ENCODE data around the gene SHROOM3.

The SHROOM3 gene

DNA sequence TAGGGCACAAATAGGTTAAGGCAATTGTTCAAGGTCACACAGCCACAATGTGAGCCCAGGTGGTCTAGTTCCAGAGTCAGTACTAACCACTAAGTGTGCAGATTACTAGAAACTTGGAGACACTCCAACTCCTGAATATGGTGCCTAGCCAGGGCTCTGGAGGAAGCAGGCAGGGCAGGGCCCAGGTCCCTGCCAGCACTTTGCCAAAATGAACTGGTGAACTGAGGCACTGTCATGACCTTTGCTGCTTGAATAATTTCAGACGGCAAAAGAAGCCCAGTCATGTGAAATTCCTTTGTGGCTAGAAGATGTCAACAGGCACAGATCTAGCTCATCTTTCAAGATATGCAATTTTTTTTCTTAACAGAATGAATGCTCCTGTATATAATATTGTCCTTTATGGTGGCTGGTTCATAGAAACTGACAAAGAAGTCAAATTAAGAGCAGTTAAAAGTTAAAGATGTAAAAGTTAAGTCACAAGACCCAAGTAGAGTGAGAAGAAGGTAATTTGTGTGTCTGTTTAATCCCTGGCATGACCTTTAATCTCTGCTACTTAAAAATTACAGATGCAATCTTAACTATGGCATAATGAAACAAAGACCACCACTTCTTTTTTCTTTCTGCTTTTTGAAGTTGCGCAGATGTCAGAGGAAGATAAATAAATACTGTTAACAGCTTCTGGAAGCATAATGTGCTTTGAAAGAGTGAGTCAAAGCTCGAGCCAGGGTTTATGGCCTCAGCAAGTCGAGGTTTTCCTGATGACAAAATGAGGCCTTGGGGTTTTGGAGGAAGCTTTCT, 54.1 kb downstream of the SHROOM3 start:
- TF ChIP-seq, protein P1, sequence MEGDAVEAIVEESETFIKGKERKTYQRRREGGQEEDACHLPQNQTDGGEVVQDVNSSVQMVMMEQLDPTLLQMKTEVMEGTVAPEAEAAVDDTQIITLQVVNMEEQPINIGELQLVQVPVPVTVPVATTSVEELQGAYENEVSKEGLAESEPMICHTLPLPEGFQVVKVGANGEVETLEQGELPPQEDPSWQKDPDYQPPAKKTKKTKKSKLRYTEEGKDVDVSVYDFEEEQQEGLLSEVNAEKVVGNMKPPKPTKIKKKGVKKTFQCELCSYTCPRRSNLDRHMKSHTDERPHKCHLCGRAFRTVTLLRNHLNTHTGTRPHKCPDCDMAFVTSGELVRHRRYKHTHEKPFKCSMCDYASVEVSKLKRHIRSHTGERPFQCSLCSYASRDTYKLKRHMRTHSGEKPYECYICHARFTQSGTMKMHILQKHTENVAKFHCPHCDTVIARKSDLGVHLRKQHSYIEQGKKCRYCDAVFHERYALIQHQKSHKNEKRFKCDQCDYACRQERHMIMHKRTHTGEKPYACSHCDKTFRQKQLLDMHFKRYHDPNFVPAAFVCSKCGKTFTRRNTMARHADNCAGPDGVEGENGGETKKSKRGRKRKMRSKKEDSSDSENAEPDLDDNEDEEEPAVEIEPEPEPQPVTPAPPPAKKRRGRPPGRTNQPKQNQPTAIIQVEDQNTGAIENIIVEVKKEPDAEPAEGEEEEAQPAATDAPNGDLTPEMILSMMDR (conservative IDR thresholded peaks at IDR 0.05; ENCODE audit: control insufficient read depth, insufficient read depth, low read depth, low read length) = no peak
- H3K4me3 ChIP-seq (ENCODE audit: control insufficient read depth, low read depth, low read length) = no peak overlapping the region
- DNase-seq (ENCODE audit: low read depth) = no peak

DNA sequence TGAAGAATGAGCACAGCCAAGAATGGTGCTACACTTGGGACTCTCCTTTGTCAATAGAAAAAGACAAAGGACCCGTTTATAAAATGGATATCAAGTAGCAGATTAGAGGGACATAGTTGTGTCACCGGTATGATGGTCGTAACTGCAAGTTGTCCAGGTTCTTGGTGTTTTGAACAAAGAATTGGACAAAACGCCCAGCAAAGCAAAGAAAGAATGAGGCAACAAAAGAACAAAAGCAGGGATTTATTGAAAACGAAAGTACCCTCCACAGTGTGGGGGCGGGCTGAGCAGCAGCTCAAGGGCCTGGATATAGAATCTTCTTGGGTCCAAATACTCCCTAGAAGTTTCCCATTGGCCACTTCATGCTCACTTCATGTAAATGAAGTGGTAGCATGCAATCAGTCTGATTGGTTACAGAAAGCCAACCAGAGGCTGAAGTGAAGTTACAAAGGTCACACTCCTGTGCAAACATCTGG, 54.7 kb downstream of the SHROOM3 start:
- TF ChIP-seq, protein P1 (conservative IDR thresholded peaks at IDR 0.05; ENCODE audit: control insufficient read depth, insufficient read depth, low read depth, low read length) = no peak
- H3K4me3 ChIP-seq (ENCODE audit: control insufficient read depth, low read depth, low read length) = no peak overlapping the region
- DNase-seq (ENCODE audit: low read depth) = no peak

DNA sequence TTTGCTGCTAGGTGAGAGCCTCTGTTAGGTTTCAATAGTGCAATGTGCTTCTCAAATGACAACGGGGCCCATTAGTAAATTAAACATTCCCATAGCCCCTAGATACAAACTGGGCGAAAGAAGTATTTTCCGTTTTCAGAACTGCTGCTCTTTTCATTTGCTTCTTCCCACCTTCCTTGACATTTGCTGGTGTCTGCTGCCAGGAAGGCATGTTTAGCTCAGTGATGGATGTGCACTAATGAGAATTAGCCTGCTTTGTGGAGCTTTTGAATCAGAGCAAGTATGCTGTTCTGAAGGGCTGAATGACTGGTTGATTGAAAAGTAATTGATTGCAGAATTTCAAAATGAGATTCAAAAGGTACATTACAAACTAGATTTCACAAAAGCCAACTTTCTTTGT, 57.0 kb downstream of the SHROOM3 start:
- TF ChIP-seq, protein P1 (conservative IDR thresholded peaks at IDR 0.05; ENCODE audit: control insufficient read depth, insufficient read depth, low read depth, low read length) = no peak
- no peak overlapping the region for H3K4me3 ChIP-seq (ENCODE audit: control insufficient read depth, low read depth, low read length)
- DNase-seq (ENCODE audit: low read depth) = no peak

DNA sequence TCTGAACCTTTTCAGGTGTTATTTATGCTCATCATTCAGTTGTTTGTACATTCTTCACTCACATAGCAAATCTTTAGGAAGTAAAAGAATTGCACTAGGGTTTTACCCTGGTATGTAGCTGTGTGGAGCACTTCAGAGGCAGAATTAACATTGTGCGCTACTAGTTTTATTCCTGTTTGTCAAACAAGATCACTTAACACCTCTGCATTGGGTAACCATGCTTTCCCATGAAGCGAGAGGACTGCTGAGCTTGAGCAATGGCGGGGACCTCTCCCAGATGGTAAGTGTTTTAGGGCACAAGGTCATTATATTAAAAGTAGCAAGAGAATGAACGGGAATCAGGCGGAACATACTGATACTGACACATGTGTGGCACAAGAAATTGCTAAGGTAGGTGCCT, 59.2 kb downstream of the SHROOM3 start:
- DNase-seq (ENCODE audit: low read depth) = no peak
- TF ChIP-seq, protein P1 (conservative IDR thresholded peaks at IDR 0.05; ENCODE audit: control insufficient read depth, insufficient read depth, low read depth, low read length) = no peak
- no peak overlapping the region for H3K4me3 ChIP-seq (ENCODE audit: control insufficient read depth, low read depth, low read length)

DNA sequence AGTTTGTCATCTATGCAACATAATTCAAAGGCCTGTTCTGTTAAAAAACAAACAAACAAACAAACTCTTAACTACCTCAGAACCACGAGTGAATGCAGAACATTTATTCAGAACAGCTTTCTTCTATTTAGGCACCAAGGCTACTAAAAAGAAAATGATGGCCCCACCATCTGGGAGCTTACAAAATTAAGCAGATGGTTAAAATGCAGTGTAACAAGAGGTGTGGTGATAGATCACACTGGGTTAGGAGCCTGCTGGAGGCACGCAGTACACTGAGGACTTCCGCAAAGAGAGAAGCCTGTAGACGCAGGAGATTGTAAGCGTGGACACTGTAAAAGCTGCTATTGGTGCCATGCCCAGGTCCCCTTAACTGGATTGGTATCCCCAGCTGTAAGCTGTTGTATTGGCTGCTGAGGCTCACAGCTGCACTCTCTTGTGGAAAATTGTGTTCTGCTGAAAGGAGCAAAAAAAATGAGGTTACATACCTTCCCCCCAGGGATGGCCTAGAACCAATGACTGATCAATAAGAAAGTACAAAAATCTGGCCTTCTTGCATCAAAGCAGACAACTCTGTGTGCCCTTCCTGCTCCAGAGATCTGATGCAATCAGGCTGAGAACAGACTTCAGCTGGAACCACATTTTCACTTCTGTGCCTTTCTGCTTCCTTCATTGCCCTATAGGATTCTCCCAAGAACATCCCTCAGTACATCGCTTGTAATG, 60.0 kb downstream of the SHROOM3 start:
- no peak for DNase-seq (ENCODE audit: low read depth)
- TF ChIP-seq, protein P1 (conservative IDR thresholded peaks at IDR 0.05; ENCODE audit: control insufficient read depth, insufficient read depth, low read depth, low read length) = no peak

DNA sequence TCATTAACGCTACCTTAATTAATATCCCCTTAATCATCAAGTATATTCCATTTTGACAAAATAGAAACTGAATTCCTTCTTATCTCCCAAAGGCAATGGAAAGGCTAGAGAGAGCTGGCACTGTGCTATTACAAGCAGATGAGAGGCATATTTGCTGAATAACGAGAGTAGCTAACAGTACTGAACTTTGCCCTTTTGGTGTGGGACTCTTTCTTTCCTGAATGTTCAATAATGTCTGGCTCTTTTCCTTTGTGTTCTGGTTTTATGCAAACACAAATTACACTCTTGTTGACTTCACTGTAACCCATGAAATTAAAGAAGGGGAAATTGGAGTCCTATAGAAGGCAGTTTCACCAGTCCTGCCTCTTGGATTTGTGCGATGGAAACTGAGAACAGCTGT, 63.5 kb downstream of the SHROOM3 start:
- H3K4me3 ChIP-seq (ENCODE audit: control insufficient read depth, low read depth, low read length) = no peak overlapping the region
- TF ChIP-seq, protein P1 (conservative IDR thresholded peaks at IDR 0.05; ENCODE audit: control insufficient read depth, insufficient read depth, low read depth, low read length) = no peak
- DNase-seq (ENCODE audit: low read depth) = no peak

More for the DNA sequence above, 60.0 kb downstream of the SHROOM3 start:
- H3K4me3 ChIP-seq (ENCODE audit: control insufficient read depth, low read depth, low read length) = no peak overlapping the region

Measured in fibroblast of mammary gland (primary cell).